UCSD-AML1 (cell line): ENCODE measurements around the gene FAIM2.

Source experiments
- DNase-seq: peaks from one replicate; lab custom pipeline; 2025; ENCODE audit not compliant: unreplicated experiment; lab: John Stamatoyannopoulos, UW

FAIM2 gene

DNA sequence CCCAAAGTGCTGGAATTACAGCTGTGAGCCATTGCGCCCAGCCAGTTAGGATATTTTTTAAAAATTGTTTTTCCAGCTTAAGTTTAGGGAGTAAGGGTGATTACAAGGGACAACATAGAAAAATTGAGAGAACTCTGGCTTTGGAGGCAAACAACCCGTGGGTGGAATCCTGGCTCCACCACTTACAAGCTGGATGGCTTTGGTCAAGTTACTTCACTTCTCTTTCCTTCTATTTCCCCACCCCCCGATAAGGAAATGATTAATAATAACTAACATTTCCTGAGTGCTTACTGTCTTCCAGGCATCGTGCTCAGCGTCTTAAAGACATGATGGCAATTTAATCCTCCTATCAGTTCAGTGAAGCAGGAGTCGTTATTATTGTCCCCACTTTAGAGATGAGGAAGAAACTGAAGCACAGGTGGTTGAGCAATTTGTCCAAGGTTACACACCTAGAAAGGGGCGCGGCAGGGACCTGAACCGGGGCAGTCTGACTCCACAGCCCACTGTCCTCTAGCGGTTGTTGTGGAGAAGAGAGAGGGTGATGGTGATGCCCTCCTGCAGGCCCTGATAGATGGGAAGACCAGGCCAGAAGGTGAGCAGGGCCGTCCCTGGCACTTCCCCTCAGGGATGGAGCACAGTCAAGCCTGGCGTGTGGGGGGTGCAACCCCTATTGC is 16.7 kb upstream of the FAIM2 start:
- DNase-seq = no peak

DNA sequence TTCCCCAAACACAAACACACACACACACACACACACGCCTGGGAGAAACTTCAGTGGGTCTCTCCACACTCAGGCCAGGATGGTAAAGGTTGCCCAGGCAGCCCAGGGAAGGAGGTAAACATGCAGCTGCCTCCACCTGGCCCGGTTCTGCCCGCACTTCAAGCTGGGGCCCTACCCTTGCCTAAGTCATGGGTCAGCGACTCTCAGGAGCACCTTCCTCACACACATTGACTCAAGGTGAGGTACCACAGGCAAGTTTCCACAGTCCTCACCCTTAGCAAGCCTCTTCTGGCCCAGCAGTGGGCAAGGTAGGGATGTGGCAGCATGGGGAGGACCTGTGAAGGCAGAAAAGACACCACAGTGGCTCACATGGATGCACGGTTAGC is 14.1 kb upstream of the FAIM2 start:
- no peak for DNase-seq

- DNase-seq = no peak
Observed at GRCh38 chr12:49917166-49917787, 13.6 kb upstream of the FAIM2 start.

DNA sequence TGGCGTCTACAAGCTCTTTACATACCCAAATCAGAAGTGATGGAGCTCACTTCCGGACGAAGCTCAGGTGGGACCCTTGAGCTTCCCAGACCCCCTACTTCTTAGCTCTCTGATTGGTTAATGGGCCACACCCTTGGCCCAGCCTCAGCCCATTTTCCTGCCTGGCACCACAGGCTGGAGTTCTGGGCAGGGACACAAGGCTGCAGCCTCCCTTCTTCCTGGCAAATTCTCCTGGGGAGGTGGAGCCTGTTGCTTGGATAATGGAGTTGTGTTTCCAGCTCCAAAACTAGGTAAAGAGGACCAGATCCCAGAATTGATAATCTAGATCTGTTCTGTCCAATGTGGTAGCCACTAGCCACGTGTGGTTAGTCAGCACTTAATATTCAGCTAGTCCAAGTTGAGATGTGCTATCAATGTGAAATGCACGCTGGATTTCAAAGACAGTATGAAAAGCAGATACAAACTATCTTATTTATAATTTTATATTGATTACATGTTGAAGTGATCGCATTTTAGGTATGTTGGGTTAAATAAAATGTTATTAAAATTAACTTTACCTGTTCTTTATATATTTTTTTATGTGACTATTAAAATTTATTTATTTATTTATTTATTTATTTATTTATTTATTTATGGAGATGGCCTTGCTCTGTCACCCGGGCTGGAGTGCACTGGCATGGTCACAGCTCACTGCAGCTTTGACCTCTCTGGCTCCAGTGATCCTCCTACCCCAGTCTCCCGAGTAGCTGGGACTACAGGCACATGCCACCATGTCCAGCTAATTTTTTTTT is 12.6 kb upstream of the FAIM2 start:
- no peak for DNase-seq

- DNase-seq = no peak
Observed at GRCh38 chr12:49912345-49913255, 8.9 kb upstream of the FAIM2 start.

GRCh38 chr12:49911213-49911605 is 7.5 kb upstream of the FAIM2 start:
- no peak for DNase-seq

DNA sequence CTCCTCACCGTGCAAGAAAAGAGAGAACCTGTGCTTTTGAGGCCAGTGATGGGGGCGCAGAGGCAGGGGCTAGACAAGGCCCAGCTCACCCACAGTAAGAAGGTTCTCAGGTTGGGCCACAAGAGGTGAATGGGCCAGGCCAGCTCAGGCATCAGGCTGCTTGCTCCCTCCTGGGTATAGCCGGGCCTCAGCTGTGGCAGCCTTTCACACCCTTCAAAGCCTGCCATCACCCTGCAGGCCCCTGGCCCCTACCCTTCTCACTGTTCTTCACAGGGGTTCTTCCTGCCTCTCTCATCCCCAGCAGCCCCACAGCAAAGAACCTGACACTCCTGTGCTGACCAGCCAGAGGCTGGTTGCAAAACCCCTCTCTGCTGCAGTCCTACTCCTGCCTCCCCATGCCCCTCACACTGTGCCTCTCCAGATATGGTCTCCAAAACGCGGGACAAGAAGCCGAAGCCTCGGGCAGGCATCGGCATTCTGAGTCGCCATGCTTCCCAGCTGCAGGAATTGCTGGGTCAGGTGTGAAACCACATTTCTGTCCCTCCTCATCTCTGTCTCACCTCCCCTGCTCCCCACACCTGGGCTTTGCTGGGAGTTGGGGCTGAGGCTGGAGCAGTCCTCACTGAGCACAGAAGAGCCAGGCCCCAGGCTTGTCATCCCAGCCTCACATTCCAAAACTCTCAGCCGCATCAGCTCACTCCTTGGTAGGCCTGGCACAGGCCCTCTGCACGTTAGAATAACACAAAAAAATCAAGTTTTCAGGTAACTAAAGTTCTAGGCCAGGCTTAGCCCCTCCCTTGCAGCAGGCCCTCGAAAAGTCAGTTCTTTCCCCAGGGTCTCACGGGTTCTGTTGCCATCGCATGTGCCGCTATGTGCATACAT is 6.9 kb upstream of the FAIM2 start:
- DNase-seq = no peak

GRCh38 chr12:49909826-49910225 is 6.1 kb upstream of the FAIM2 start:
- DNase-seq = no peak

DNA sequence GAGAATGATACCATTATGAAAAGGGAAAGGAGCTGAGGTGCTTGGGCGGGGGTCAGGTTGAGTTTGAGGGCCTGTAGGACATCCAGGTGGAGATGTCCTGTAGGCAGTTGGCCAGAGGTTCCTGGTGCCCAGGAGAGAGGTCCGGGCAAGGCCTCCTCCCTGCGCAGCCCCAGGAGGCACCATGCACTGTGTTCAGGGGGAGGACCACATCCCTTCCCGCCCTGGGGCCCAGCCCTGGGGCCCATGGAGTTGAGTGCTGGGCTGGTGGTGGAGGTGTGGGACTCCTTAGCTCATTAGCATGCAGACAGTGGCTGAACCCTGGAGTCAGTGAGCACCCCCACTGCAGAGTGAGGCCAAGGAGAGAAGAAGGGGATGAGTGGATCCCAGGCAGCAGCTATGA is 5.7 kb upstream of the FAIM2 start:
- no peak for DNase-seq

DNA sequence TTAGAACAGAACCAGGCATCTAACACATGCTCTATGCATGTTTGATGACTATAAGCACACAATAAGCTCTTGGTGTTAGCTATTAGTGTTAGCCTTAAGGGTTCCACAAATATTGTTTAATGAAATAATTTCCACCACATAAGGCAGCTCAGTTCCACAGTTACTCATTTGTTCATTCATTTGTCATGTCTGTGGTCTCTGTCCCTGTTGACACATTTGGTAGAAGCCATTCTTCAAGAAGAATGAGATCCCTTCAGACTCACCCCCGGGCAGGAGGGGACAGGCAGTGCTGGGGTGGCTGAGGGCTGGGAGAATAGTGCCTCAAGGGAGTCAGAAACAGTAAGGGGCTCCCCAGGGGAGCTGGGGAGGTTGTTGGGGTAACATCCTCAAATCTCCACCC is 3.7 kb upstream of the FAIM2 start:
- no peak for DNase-seq

DNA sequence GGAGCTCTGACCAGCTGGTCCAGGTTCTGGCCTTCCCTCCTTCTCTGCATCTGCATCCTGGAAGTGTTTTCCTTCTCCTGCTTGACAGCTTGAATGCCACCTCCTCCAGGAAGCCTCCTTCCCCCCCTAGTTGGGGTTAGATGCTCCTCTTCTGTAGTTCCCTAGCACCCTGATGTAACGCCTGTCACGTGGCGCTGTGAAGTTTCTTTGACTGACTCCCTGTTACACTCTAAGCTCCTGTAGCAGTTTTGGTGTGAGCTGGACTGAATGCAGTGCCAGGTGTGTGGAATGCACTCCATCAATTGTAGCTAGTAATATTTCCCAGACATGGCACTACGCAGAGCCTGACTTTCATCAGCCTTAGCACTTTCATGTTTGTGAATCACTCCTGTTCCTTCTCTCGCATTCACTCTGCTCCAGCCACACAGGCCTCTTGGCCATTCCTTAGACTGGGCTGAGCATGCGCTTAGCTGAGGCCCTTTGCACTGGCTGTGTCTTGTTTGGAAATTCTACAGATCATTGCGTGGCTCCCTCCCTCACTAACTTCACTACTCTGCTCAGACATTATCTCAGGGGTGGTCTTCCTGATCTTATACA is 2.1 kb upstream of the FAIM2 start:
- DNase-seq = no peak

GRCh38 chr12:49904601-49905000 is 901 bp upstream of the FAIM2 start:
- DNase-seq = no peak

DNA sequence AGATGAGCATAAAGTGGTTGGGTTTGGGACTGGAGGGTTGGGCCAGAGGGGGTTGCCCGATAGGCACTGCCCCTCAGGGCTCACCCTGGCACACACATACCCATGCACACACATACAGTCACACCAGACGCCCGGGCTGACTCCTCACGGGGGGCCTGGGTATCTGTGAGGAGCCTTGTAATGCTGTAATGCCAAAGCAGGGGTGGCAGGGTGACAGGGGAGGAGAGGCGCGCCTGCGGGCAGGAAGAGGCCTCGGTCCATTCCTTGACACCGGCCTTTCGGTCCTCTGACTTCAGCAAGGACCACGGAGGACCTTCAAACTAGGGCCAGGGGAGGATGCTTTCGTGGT is 375 bp downstream of the FAIM2 start:
- DNase-seq = no peak

DNA sequence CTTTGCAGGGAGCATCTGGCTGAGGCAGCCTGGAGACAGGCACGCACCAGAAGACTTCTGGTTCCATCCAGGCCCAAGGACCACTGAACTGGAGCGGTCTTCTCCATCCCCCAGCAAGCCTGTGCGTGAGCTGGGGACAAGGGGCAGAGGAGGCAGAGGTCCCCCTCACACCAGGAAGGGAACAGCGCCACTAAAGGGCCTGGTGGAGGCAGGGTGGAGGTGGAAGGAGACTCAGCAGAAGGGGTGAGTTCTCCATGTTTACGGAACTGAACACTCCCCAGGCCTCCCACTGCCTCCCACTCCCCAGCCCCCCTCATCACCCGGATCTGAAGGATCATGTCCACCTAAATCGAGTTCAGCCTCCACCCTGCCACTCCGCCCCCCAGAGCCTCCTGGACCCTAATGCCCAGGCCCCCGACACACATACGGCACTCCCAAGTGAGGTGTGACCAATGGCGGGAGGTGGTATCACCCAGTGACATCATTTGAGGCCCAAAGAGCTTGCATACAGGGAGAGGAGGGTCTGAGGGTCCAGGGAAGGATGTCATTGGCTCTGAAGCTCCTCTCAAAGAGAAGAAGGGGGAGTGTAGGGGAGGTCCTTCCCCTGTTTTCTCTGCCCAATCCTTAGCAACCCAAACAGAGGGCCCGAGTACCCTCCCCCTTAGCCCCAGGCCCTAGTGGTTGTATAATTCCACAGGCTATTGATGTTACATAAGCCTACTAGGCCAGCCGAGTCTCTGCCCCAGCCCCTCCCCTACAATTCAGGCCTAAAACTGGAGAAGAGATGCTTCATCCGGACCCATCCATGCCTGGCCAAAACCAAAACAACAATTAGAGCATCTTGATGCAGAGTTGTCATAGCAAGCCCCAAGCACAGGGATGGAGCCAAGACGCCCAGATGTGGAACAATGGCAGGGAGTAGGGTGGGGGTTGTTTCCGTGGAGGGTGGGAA is 1.0 kb downstream of the FAIM2 start:
- no peak for DNase-seq

DNA sequence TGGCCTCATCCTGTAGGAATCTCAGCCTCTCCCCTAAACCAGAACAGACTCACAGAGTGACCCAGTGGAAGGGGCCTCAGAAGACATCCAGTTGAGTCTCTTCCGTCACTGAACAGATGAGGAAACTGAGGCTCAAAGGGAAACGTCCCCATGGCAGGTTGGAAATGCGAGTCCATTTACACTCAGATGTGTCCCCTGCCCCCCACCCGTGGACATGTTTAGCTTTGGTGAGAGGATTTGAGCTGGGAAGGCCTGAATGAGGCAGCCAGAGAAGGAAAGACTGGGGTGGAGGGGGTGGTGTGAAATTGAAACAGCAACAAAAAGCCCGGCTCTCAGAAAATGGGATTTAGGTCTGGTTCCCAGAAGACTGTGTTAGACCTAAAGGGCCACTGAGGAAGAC is 1.7 kb downstream of the FAIM2 start:
- no peak for DNase-seq

DNA sequence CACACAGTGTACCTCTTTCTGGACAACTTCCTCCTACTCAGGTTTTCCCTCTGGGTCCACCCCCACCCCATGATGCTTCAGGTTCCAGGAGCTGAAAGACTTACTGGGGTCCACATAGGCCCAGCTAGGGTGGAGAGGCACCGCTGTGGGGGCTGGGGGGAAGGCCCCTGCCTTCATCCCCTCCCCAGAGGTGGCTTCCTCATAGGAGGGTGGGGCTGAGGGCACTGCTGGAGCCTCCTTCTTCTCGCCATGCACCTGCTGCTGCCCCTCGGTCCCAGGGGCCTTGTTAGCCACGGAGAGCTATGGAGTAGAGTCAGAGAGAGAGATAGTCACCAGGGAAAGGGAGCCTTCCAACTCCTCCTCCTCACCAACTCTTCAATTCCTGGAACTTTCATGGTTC is 2.7 kb downstream of the FAIM2 start:
- DNase-seq = no peak

DNA sequence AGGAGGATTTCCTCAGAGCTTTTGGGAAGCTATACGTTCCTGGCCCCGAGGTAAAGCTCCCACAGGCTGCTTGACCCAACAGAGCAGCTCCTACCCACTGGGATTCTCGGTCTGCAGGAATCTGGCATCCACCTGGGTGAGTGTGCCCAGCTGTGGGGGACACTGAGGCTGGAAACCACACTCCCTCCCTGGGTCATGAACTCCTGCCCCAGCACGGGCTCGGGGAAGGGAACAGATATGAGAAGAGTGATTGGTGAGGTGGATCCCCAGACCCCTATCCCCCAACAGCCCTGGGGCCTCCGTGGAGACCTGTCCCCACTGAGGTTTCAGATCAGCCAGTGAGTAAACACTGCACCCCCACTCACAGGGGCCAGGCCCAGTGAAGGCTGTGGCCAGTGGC is 3.3 kb downstream of the FAIM2 start:
- no peak for DNase-seq

- no peak for DNase-seq
Observed at GRCh38 chr12:49899921-49900320, 3.8 kb downstream of the FAIM2 start.

DNA sequence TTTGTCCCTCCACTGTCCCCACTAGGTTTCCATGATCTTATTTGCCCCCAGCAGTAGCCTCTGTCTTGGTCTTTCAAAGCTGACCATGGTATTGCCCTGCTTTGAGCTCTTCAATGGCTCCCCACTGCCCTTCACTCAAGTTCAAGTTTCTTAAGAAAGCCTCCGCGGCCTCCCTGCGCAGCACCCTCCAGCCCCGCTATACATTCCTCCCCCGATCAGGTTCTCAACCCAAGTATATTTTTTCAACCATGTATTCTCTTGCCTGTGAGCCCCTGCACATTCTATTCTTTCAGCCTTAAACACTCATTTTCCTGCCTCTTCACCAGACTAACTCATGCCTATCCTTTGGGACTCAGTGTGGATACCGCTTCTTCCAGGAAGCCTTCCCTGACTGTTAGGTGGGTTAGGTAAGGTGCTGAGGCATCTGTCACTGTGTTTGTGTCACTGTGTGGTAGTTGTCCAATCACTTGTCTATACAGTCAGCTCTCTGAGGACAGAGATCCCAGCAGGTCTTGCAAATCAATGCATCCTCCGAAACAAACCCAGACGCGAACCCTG is 4.3 kb downstream of the FAIM2 start:
- DNase-seq = no peak
